WTC11 (cell line): ENCODE results near the gene CNKSR3. TPM values are rescaled to one million over a fixed set of nuclear protein-coding genes. Genes with fewer than 3 reads are reported as not detected.

Source experiments
- ATAC-seq: fragments of 200-7000 bp; cut with Tn5 transposase; 2 replicates; pipeline ENCODE4 v1.10.0; 2021; ENCODE audit warnings: mild to moderate bottlenecking, moderate library complexity
- CTCF ChIA-PET: fragments of 300-600 bp; sonication (Branson Sonifier 250); formaldehyde crosslinking; loops from one replicate; lab custom pipeline; 2021; ENCODE audit warnings: antibody characterized with exemption; lab: Charles Lee
- POLR2A ChIA-PET: fragments of 350-600 bp; sonication (Branson Sonifier 250); formaldehyde crosslinking; loops from one replicate; lab custom pipeline; 2021; ENCODE audit warnings: antibody characterized with exemption; lab: Charles Lee
- DNase-seq: peaks from one replicate; pipeline ENCODE4 v3.0.0; 2021; ENCODE audit warnings: low spot score
- H3K27ac Mint-ChIP-seq: 2 replicates; pipeline ENCODE4 v1.8.0; 2021; ENCODE audit warnings: mixed read lengths
- H3K27me3 Mint-ChIP-seq: 2 replicates; pipeline ENCODE4 v1.8.0; 2021; ENCODE audit warnings: low read depth, mild to moderate bottlenecking, moderate library complexity, mixed read lengths
- H3K36me3 Mint-ChIP-seq: 2 replicates; pipeline ENCODE4 v1.8.0; 2021; ENCODE audit warnings: mixed read lengths
- H3K4me1 Mint-ChIP-seq: 2 replicates; pipeline ENCODE4 v1.8.0; 2022; ENCODE audit warnings: mixed read lengths
- H3K4me3 Mint-ChIP-seq: 2 replicates; pipeline ENCODE4 v1.8.0; 2021; ENCODE audit warnings: mild to moderate bottlenecking, moderate library complexity, mixed read lengths
- H3K9me3 Mint-ChIP-seq: 2 replicates; pipeline ENCODE4 v1.8.0; 2021; ENCODE audit warnings: mixed read lengths
- ATF3 ChIP-seq: sonication (generic); formaldehyde crosslinking; conservative IDR thresholded peaks from 2 replicates; pipeline ENCODE4 v1.8.1; 2022; ENCODE audit warnings: mild to moderate bottlenecking, missing genetic modification reagents
- ATF6 ChIP-seq: sonication (generic); formaldehyde crosslinking; IDR thresholded peaks from 2 replicates; pipeline ENCODE4 v1.8.1; 2023; ENCODE audit warnings: mild to moderate bottlenecking, missing genetic modification reagents
- CTCF ChIP-seq: fragments of 200-600 bp; IDR thresholded peaks from 2 replicates; pipeline ENCODE4 v1.8.0; 2022; ENCODE audit warnings: antibody characterized with exemption
- E2F1 ChIP-seq: sonication (generic); formaldehyde crosslinking; IDR thresholded peaks from 2 replicates; pipeline ENCODE4 v1.8.0; 2022; ENCODE audit warnings: mild to moderate bottlenecking, missing genetic modification reagents
- FOXP4 ChIP-seq: sonication (generic); formaldehyde crosslinking; IDR thresholded peaks from 2 replicates; pipeline ENCODE4 v1.8.0; 2022; ENCODE audit warnings: mild to moderate bottlenecking, missing genetic modification reagents
- HMGA2 ChIP-seq: fragments of 250-450 bp; sonication (Bioruptor Pico); IDR thresholded peaks from 2 replicates; pipeline ENCODE4 v1.4.0; 2021; ENCODE audit warnings: mild to moderate bottlenecking, moderate library complexity
- HMGXB4 ChIP-seq: sonication (generic); formaldehyde crosslinking; IDR thresholded peaks from 2 replicates; pipeline ENCODE4 v1.8.1; 2023; ENCODE audit warnings: mild to moderate bottlenecking, moderate library complexity, missing genetic modification reagents
- JUN ChIP-seq: sonication (generic); formaldehyde crosslinking; IDR thresholded peaks from 2 replicates; pipeline ENCODE4 v1.8.0; 2023; ENCODE audit warnings: mild to moderate bottlenecking, missing genetic modification reagents
- MXD4 ChIP-seq: fragments of 250-450 bp; sonication (Bioruptor Pico); IDR thresholded peaks from 2 replicates; pipeline ENCODE4 v1.8.0; 2021; ENCODE audit warnings: mild to moderate bottlenecking, moderate library complexity, borderline replicate concordance
- NFATC4 ChIP-seq: fragments of 250-450 bp; sonication (Bioruptor Pico); IDR thresholded peaks from 2 replicates; pipeline ENCODE4 v1.9.0; 2021; ENCODE audit warnings: mild to moderate bottlenecking
- NFE2L1 ChIP-seq: sonication (generic); formaldehyde crosslinking; IDR thresholded peaks from 2 replicates; pipeline ENCODE4 v1.8.1; 2023; ENCODE audit warnings: missing genetic modification reagents
- OVOL2 ChIP-seq: fragments of 250-450 bp; sonication (Bioruptor Pico); IDR thresholded peaks from 2 replicates; pipeline ENCODE4 v1.9.0; 2021; ENCODE audit warnings: mild to moderate bottlenecking, borderline replicate concordance
- PRDM15 ChIP-seq: sonication (generic); formaldehyde crosslinking; IDR thresholded peaks from 2 replicates; pipeline ENCODE4 v1.8.0; 2022; ENCODE audit warnings: missing genetic modification reagents
- SMAD3 ChIP-seq: sonication (generic); formaldehyde crosslinking; IDR thresholded peaks from 2 replicates; pipeline ENCODE4 v1.8.0; 2022; ENCODE audit warnings: missing genetic modification reagents, mild to moderate bottlenecking, borderline replicate concordance
- ZNF281 ChIP-seq: sonication (generic); formaldehyde crosslinking; IDR thresholded peaks from 2 replicates; pipeline ENCODE4 v1.8.0; 2023; ENCODE audit warnings: mild to moderate bottlenecking, missing genetic modification reagents
- ZNF317 ChIP-seq: sonication (generic); formaldehyde crosslinking; IDR thresholded peaks from 2 replicates; pipeline ENCODE4 v1.8.1; 2023; ENCODE audit warnings: low read depth, mild to moderate bottlenecking, moderate library complexity, missing genetic modification reagents, borderline replicate concordance
- ZNF512 ChIP-seq: sonication (generic); formaldehyde crosslinking; IDR thresholded peaks from 2 replicates; pipeline ENCODE4 v1.8.1; 2022; ENCODE audit warnings: missing genetic modification reagents, borderline replicate concordance
- ZNF671 ChIP-seq: fragments of 250-450 bp; sonication (Bioruptor Pico); IDR thresholded peaks from 2 replicates; pipeline ENCODE4 v1.8.0; 2021; ENCODE audit warnings: mild to moderate bottlenecking
- total RNA-seq: library from RNA; stranded (reverse); gene quantifications from 3 replicates; pipeline ENCODE4 v1.2.3, GENCODE V29; 2021

Gene CNKSR3
- total RNA-seq, 1 experiment from 2014 or later: 5.7 TPM

- no peaks in the 10 kb centered on the region for H3K36me3 Mint-ChIP-seq
- TF ChIP-seq JUN (CRISPR knock-in tag) (no peak), E2F1 (no peak), FOXP4 (CRISPR knock-in tag) (no peak), HMGA2 (no peak), ZNF317 (CRISPR knock-in tag) (no peak), NFE2L1 (CRISPR knock-in tag) (no peak), ZNF671 (CRISPR knock-in tag) (no peak), OVOL2 (CRISPR knock-in tag) (no peak), PRDM15 (no peak), SMAD3 (CRISPR knock-in tag) (no peak), CTCF (no peak), HMGXB4 (CRISPR knock-in tag) (no peak), ZNF512 (CRISPR knock-in tag) (no peak), MXD4 (CRISPR knock-in tag) (no peak), ATF3 (CRISPR knock-in tag) (no peak), NFATC4 (CRISPR knock-in tag) (no peak), ZNF281 (CRISPR knock-in tag) (no peak), ATF6 (CRISPR knock-in tag) (no peak)
- peaks cover 43% of the 10 kb centered on the region for H3K27me3 Mint-ChIP-seq
- ChIA-PET POLR2A (no interaction called here), CTCF (interaction anchor here (1.0 kb wide), 1 partner anchor 13 kb away, joined by 3 read pairs; no protein-coding TSS in a partner anchor)
- DNase-seq (no peak), ATAC-seq (no peak)
- H3K4me3 Mint-ChIP-seq: no peak overlapping the region
- H3K27ac Mint-ChIP-seq: no peak overlapping the region
- H3K9me3 Mint-ChIP-seq: no peaks in the 10 kb centered on the region
- H3K4me1 Mint-ChIP-seq: peaks cover 50% of the 10 kb centered on the region
These were observed 3.3 kb upstream of the CNKSR3 start for GRCh38 chr6:154513601-154514320.
